22Rv1 (cell line): ENCODE results near the gene PHACTR1.

ENCODE experiments used
- ZFX ChIP-seq: fragments of 450-650 bp; IDR thresholded peaks from 2 replicates; pipeline ENCODE4 v1.6.1; 2017; ENCODE audit warnings: antibody characterized with exemption, borderline replicate concordance
- TF ChIP-seq, protein P1 (sequence below): fragments of 450-650 bp; IDR thresholded peaks from 2 replicates; pipeline ENCODE4 v1.5.1; 2017; ENCODE audit warnings: mild to moderate bottlenecking

DNA sequence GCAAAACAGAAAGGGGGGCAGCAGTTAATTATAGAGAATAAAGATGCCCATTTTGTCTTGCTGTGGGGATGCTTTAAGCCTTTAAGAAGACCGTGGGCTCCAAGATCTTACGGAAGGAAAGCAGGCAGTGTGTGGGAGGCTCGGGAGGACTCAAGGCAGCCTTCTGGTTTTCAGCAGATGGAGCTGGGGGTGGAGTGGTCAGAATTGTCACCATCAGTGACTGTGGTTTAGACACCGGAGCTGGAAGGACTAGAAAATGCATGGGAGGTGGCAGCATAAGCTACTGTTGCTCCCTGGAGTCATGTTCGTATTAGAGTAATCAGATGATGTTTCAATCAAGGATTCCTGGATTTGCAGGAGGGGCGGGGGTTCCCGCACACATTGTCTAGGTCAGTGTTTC, 3.7 kb downstream of the PHACTR1 start:
- TF ChIP-seq, protein P1, sequence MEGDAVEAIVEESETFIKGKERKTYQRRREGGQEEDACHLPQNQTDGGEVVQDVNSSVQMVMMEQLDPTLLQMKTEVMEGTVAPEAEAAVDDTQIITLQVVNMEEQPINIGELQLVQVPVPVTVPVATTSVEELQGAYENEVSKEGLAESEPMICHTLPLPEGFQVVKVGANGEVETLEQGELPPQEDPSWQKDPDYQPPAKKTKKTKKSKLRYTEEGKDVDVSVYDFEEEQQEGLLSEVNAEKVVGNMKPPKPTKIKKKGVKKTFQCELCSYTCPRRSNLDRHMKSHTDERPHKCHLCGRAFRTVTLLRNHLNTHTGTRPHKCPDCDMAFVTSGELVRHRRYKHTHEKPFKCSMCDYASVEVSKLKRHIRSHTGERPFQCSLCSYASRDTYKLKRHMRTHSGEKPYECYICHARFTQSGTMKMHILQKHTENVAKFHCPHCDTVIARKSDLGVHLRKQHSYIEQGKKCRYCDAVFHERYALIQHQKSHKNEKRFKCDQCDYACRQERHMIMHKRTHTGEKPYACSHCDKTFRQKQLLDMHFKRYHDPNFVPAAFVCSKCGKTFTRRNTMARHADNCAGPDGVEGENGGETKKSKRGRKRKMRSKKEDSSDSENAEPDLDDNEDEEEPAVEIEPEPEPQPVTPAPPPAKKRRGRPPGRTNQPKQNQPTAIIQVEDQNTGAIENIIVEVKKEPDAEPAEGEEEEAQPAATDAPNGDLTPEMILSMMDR = no peak
- TF ChIP-seq ZFX = no peak
